ENCODE results near the gene UACA.

DNA sequence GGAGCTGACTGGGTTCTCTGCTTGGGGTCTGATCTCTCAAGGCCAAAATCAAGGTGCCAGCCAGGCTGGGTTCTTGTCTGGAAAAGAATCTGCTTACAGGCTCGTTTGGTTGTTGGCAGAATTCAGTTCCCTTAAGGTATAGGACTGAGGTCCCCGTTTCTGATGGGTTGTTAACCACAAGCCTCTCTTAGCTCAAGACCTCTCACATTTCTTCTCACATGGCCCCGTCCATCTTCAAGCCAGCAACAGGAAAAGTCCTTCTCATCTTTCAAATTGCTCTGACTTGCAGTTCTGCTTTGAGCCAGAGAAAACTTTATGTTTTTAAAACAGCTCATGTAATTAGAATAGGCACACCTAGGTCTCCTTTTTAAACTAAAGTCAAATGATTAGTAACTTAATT is 20.4 kb downstream of the UACA start:
- TF ChIP-seq, protein P1, sequence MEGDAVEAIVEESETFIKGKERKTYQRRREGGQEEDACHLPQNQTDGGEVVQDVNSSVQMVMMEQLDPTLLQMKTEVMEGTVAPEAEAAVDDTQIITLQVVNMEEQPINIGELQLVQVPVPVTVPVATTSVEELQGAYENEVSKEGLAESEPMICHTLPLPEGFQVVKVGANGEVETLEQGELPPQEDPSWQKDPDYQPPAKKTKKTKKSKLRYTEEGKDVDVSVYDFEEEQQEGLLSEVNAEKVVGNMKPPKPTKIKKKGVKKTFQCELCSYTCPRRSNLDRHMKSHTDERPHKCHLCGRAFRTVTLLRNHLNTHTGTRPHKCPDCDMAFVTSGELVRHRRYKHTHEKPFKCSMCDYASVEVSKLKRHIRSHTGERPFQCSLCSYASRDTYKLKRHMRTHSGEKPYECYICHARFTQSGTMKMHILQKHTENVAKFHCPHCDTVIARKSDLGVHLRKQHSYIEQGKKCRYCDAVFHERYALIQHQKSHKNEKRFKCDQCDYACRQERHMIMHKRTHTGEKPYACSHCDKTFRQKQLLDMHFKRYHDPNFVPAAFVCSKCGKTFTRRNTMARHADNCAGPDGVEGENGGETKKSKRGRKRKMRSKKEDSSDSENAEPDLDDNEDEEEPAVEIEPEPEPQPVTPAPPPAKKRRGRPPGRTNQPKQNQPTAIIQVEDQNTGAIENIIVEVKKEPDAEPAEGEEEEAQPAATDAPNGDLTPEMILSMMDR (optimal IDR thresholded peaks at IDR 0.05 in 1 of 3, IDR thresholded peaks at IDR 0.05 in 1 of 3, conservative IDR thresholded peaks at IDR 0.05 in 1 of 3; ENCODE audit: extremely low read depth in 1 of 3, insufficient read depth in 2 of 3, low read length in 3 of 3) = no peak
- TF ChIP-seq EZH2 (IDR thresholded peaks at IDR 0.05; ENCODE audit: low read length) = no peak
